Activated CD8-positive, alpha-beta memory T cell treated with anti-CD3 and anti-CD28 coated beads, Interleukin-2, amount 50 U/mL, for 1 hour (primary cell): ENCODE results near the gene NDUFV1.
"Not testable (repeated sequence)": the region's sequence is repeated elsewhere in the genome, so short reads cannot be mapped to it uniquely, and the experiment has no call there.

Source experiments
- DNase-seq: peaks from one replicate; pipeline ENCODE4 v3.0.0-alpha.2; 2020; ENCODE audit errors: extremely low read depth

The NDUFV1 gene

DNA sequence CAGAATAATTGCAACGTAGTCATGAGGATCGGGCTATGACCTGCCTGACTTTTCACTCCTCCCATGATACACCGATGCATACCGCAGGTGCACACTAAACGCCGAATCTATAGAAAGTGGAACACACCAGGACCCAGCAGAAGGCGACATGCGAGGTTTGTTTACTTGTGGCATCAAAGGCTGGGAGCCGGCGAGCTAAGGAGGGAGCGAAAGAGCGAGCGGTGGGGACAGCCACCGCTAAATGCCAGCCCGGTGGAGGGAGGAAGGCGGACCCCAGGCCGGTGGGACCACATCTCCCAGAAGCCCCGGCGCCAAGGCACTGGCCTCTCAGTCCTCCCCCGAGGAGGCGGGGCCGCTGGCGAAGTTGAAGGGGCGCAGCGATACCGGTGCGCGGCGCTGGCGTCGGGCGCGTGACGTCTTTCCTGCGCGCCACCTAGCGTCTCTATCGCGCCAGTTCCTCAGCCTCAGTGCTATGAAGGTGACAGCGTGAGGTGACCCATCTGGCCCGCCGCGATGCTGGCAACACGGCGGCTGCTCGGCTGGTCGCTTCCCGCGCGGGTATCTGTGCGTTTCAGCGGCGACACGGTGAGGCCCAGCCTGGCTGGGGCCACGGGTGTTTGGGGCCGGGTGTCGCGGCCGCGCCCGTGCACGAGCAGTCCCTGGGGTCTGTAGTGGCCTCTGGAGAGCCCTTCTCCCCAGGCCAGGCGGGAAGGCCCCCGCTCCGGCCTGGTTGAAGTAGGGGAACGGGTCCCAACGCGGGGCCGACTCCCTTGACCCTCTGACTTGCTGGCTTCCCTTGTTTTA, at the start of gene NDUFV1:
TSS of gene NDUFV1 (plus strand) at position 445 of the 804 bp plus-strand sequence. CDS start at position 514, 69 bp downstream.
- DNase-seq = peak; percentile 85

DNA sequence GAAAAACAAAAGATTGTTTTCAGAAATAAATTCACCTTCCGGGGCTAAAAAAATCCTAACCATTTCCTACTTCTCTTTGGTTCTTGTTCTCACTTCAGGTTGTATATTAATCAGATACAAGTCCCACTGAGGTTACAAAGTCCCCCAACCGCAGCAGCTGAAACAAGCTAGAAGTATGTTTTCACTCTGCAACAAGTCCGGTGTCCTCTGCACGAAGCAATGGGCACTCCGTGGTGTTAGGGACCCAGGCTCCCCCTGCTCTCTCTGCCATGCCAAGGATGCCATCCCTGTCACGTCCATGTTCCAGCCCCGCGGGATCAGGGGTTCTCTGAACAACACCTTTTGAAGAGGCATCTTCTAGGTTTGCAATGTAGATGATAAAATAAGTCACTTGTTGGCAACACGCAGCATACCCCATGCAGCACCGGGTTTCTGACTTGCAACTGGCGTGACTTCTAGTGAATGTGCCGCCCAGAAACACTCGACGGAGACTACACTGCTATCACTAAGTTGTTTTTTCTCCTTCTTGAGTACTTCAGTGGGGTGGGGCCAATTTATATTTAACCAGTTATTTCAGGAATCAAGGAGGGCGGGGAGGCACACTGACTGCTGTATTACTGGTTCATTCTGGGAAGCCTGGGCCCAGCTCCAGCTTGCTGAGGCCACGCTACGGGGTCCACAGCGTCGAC, 48.5 kb upstream of the NDUFV1 start:
- DNase-seq = no peak

DNA sequence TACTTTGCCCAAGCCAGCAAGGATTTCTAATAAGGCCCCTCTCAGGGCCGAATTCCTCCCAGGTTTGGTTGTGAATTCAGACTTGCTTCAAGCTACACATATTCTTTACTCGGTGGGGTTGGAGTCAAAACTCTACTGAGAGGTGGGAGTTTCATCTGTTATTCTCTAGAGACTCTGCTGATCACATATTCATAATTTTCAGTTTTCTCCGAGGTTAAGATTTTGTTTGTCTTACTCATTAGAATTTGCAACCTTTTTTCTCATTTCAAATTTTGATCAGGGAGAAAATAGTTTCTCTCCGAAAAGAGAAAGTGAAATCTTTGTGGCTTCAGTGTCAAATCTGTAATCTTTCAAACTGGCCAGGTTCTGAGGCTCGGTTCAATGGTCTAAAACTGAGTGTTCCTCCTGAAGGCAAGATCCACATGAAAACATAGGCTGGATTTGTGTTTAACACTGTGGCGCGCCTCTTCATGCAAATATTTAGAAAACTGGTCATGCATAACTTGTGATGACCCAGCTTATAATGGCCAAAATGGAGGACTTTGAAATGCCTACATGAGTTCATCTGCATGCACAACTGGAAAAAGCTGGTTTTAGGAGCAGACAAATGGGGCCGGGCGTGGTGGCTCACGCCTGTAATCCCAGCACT, 44.6 kb upstream of the NDUFV1 start:
- no peak for DNase-seq

DNA sequence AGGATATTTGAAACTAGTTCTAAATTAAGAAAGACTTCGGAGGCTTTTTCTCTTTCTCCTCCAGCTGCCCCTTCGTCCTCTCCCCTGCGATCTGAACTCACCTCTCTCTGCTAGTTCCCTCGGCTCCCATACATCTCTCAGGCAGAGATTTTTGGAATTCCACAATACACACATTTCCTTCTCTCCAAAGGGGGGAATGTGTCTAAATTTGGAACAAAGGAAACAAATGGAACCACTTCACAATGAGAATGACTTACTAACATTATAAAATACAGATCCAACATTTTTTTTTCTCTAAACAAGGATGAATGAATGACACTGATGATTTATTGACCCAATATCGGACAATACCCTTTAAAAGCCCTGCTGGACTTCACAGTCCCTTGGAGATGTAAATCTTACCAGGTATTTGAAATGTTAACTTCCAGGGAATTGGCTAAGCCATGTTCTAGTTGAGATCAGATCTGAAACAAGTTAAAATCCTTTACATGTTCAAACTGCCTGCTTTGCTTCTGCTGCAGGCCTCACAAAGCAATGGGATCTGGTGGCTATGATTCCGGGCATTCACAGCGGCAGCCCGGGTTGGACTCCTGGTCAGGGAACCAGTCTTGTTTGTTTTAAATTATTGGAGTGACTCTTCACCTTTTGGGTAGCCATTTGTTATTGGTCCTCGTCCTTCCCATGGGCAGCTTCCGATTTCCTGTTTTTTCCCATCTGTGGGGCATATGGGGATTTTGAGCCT, 43.6 kb upstream of the NDUFV1 start:
- no peak for DNase-seq

DNA sequence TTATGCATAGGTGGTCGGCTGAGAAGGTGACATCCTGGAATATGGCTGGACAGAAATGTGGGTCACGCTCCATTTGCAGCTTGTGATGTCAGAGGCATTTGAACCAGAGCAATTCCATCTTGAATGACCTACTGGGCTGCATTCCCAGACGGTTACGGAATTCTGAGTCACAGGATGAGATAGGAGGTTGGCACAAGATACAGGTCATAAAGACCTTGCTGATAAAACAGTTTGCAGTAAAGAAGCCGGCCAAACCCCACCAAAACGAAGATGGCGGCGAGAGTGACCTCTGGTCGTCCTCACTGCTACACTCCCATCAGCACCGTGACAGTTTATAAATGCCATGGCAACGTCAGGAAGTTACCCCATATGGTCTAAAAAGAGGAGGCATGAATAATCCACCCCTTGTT, 43.0 kb upstream of the NDUFV1 start:
- DNase-seq = not testable (repeated sequence)

DNA sequence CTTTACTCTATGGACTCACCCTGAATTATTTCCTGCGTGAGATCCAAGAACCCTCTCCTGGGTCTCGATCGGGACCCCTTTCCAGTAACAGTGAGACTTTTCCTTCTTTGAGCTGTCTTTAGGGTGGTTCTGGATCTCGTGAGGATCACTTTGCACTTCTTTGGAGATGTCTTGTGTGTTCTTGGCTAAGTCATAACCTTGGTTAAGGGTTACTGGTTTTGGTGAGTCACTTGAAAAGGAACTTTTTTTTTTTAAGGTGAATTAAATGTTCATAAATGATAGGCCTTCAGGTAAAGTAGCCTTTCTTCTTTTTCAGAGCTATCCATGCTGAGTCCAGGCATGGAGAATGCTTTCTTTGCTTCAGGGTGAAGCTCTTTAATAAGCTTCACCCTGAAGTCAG, 42.5 kb upstream of the NDUFV1 start:
- no peak for DNase-seq

DNA sequence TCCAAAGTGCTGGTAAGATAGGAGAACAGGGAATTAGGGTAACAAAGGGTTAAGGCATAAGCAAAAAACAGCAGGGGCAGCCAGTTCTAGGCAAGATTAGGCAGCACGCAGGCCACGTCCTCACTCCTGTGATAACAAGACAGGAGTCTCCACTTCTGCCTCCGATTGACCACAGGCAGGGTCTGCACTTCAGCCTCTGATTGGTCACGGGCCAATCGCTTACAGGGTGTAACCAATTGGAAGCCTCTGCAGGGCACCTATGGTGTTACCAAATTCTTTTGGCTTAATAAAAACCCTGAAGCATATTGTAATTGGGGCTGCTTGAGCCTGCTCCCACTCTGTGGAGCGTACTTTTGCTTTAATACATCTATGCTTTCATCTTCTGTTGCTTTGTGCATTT, 35.3 kb upstream of the NDUFV1 start:
- no peak for DNase-seq

DNA sequence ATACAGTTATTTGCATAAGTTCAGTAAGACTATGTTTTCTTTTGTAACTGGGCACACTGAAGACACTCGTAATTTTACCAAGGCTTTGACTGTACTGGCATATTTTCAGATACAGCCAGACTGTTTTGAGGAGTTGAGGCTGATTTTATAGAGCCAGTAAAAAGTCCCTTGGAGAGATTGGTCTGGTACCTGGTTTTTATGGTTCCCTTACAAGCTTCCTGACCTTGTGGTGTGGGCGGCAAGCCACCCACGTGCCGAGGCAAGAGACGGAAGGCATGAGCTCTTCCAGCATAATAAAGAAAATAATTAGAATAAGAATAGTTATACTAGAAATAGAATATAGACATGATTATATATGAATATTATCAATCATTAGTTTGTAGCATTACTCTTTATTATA, 34.4 kb upstream of the NDUFV1 start:
- no peak for DNase-seq

DNA sequence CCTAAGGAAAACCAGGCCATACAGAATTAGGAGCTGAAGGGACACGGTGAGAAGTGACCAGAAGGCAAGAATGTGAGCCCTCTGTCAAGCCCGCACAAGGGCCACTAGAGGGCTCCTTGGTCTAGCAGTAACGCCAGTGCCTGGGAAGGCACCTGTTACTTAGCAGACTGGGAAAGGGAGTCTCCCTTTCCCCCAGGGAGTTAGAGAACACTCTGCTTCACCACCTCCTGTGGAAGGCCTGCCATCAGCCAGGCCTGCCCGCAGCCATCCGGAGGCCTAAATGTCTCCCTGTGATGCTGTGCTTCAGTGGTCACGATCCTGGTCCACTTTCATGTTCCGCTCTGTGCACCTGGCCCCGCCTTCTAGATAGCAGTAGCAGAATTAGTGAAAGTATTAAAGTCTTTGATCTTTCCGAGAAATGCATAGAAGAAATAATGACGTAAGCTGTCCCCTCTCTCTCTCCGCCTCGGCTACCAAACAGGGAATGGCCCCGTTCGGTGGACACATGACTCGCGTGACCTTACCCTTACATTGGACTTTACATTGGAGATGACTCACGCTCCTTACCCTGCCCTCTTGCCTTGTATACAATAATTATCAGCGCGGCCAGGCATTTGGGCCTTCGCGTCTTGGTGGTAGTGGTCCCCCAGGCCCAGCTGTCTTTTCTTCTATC, 33.9 kb upstream of the NDUFV1 start:
- DNase-seq = no peak

DNA sequence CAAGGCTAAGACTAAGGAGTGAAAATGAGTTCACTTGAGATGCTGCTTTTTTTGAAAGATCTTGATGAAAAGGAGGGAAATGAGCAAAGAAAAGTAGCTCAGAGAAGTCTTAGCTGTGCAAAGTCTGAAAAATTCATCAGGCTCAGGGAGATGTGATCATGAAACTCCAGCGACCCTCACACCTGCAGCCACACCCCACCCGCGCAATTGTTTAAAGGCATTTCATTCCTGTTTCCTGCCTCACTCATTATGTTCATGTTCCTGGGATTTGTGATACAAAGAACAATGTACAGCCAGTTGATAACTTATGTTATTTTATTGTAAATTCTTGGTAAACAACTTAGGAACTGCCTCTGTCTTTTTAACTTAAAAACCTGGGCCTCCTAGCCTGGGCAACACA, 31.8 kb upstream of the NDUFV1 start:
- DNase-seq = no peak

DNA sequence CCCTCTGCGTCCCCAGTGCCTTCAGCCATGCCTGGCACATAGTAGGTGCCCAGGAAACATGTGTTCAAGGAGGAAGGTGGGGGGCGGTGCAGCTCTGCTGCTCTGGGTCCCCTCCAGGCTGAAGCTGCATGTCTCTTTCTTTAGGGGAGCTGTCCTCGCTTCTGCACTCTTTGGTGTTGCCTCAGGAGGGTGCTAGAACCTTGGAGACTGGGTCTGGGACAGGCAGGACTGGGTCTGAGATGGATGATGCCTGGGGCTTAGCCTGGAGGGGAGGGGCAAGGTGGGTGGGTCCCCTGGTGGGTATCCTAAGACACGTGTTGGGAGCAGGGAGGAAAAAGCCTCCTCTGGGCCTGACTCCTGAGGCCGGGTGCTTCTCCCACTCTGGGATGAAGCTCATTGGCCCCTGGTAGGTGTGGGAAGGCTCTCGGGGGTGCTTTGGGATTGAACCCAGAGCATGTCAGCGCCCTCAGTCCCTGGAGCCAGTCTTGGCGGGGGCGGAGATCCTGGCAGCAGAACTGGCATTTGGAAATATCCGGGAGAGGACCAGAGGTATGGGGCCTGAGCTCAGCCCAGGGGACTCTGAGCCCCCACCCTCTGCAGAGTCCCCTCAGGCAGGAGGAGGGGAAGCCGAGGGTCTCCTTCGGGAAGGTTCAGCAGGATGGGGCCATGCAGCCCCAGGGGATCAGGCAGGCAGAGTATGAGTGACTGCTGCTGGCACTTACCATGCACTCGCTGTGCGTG, 29.8 kb upstream of the NDUFV1 start:
- DNase-seq = no peak

DNA sequence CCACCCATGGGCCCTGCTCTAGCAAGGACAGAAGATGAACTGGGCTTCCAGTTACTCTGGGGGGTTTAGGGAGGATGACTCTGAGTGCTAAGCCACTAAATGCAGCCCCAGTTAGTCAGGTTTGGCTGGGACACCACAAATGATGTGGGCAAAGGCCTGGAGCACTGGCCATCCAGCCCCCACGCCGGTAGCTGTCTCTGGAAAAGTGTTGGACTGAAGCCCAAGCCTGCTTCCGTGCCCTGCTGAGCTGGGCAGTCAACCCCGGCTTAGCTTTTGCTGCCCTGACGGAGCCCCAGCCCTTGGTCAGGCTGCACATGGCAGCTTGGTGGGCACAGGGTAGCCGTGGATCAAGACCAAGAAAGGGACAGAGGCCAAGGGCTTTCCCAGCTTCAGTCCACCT, 28.8 kb upstream of the NDUFV1 start:
- no peak for DNase-seq

DNA sequence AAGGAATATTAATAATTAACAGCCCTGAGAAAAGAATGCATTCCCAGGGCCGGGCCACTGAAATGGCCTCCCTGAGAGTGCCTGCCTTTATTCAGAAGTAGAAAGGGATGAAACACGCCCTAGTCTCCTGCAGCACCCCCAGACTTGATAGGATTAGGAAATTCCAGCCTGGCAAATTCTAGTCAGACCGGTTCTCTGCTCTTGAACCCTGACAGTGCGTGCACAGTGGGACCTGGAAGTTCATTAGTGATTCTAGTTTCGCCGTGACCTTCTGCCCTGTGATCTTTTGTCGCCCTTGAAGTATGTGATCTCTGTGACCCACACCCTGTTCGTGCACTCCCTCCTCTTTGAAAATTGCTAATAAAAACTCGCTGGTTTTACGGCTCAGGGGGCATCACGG, 25.3 kb upstream of the NDUFV1 start:
- DNase-seq = no peak

DNA sequence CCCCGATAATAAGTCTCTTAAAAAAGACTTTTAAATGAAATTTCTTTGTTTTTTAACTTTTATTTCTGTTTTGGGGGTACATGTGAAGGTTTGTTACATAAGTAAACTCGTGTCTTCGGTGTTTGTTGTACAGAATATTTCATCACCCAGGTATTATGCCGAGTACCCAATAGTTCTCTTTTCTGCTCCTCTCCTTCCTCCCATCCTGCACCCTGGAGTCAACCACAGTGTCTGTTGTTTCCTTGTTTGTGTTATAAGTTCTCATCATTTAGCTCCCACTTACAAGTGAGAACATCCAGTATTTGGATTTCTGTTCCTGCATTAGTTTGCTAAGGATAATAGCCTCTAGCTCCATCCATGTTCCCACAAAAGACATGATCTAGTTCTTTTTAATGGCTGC, 24.7 kb upstream of the NDUFV1 start:
- DNase-seq = no peak

DNA sequence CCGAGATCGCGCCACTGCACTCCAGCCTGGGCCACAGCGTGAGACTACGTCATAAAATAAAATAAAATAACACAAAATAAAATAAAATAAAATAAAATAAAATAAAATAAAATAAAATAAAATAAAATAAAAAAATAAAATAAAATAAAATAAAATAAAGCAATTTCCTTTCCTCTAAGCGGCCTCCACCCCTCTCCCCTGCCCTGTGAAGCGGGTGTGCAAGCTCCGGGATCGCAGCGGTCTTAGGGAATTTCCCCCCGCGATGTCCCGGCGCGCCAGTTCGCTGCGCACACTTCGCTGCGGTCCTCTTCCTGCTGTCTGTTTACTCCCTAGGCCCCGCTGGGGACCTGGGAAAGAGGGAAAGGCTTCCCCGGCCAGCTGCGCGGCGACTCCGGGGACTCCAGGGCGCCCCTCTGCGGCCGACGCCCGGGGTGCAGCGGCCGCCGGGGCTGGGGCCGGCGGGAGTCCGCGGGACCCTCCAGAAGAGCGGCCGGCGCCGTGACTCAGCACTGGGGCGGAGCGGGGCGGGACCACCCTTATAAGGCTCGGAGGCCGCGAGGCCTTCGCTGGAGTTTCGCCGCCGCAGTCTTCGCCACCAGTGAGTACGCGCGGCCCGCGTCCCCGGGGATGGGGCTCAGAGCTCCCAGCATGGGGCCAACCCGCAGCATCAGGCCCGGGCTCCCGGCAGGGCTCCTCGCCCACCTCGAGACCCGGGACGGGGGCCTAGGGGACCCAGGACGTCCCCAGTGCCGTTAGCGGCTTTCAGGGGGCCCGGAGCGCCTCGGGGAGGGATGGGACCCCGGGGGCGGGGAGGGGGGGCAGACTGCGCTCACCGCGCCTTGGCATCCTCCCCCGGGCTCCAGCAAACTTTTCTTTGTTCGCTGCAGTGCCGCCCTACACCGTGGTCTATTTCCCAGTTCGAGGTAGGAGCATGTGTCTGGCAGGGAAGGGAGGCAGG, 23.2 kb upstream of the NDUFV1 start, which contains the start of gene GSTP1:
TSS of gene GSTP1 (plus strand) at position 566 of the 958 bp plus-strand sequence. CDS start at position 598, 32 bp downstream.
- peak; percentile 39 for DNase-seq

DNA sequence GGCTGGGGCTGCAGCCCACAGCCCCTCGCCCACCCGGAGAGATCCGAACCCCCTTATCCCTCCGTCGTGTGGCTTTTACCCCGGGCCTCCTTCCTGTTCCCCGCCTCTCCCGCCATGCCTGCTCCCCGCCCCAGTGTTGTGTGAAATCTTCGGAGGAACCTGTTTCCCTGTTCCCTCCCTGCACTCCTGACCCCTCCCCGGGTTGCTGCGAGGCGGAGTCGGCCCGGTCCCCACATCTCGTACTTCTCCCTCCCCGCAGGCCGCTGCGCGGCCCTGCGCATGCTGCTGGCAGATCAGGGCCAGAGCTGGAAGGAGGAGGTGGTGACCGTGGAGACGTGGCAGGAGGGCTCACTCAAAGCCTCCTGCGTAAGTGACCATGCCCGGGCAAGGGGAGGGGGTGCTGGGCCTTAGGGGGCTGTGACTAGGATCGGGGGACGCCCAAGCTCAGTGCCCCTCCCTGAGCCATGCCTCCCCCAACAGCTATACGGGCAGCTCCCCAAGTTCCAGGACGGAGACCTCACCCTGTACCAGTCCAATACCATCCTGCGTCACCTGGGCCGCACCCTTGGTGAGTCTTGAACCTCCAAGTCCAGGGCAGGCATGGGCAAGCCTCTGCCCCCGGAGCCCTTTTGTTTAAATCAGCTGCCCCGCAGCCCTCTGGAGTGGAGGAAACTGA, 22.4 kb upstream of the NDUFV1 start:
- DNase-seq = no peak

DNA sequence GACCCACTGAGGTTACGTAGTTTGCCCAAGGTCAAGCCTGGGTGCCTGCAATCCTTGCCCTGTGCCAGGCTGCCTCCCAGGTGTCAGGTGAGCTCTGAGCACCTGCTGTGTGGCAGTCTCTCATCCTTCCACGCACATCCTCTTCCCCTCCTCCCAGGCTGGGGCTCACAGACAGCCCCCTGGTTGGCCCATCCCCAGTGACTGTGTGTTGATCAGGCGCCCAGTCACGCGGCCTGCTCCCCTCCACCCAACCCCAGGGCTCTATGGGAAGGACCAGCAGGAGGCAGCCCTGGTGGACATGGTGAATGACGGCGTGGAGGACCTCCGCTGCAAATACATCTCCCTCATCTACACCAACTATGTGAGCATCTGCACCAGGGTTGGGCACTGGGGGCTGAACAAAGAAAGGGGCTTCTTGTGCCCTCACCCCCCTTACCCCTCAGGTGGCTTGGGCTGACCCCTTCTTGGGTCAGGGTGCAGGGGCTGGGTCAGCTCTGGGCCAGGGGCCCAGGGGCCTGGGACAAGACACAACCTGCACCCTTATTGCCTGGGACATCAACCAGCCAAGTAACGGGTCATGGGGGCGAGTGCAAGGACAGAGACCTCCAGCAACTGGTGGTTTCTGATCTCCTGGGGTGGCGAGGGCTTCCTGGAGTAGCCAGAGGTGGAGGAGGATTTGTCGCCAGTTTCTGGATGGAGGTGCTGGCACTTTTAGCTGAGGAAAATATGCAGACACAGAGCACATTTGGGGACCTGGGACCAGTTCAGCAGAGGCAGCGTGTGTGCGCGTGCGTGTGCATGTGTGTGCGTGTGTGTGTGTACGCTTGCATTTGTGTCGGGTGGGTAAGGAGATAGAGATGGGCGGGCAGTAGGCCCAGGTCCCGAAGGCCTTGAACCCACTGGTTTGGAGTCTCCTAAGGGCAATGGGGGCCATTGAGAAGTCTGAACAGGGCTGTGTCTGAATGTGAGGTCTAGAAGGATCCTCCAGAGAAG, 21.6 kb upstream of the NDUFV1 start:
- DNase-seq = no peak

DNA sequence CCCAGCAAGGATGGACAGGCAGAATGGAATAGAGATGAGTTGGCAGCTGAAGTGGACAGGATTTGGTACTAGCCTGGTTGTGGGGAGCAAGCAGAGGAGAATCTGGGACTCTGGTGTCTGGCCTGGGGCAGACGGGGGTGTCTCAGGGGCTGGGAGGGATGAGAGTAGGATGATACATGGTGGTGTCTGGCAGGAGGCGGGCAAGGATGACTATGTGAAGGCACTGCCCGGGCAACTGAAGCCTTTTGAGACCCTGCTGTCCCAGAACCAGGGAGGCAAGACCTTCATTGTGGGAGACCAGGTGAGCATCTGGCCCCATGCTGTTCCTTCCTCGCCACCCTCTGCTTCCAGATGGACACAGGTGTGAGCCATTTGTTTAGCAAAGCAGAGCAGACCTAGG, 20.8 kb upstream of the NDUFV1 start:
- no peak for DNase-seq
